Epidermal melanocyte (primary cell): ENCODE results near the gene ERC2.

ENCODE experiments used
- DNase-seq: peaks from one replicate; pipeline ENCODE4 v3.0.0; 2011; ENCODE audit warnings: low spot score; ENCODE audit not compliant: insufficient read length

ERC2 gene

DNA sequence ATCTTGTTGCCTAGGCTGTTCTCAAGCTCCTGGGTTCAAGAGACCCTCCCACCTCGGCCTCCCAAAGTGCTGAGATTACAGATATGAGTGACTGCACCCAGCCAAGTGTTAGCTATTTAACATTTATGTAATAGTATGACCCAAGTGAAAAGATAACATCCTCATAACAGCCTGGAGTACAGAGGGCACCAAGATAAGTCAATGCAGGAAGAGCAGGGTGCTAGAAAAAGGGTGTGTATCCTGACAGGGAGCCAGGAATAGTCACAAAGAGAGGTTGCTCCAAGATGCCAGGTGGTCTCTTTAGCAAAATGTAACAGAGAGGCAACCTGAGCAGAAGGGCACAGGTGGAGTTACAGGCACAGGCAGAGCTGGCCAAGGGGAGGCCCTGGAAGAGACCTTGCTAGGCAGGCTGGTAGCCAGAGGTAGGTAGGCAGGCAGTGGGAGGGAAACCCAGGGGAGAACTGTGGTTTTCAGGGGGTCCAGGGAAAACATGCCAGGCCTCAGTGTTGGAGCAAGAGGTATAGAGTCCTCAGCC is 277.4 kb downstream of the ERC2 start:
- no peak for DNase-seq

DNA sequence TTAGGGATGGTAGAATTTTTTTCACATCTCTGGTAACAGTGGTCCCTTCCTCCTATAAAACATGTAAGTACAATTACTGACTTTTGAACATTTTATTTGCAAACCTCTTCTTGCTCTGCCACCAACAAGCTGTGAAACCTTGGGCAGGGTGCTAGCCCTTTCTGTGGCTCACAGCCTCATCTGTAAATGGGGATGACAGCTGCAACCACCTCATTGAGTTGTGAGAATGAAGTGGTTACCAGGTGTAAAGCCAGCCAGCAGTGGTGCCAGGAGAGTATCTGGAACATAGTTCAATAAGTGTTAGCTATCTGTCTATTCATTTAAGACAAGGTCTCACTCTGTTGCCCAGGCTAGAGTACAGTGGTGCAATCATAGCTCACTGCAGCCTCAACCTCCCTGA is 278.1 kb downstream of the ERC2 start:
- DNase-seq, result no peak

DNA sequence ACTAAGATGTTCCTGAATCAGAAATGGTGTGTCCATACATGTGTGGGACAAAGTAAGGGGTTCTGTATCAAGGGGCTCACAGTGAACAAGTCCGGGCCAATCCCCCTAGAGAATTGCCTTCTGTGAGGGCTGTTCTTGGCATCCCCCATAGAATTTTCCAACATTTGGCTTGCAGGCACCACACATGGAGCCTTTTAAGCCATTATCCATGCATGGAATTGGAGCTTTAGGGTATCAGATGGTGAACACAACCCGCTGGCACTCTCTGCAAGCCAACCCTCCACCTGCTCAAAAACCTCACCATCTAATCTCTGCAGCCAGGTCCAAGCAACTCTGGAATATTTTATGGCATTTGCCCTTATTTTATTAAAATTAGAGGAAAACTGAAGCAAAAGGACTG is 278.7 kb downstream of the ERC2 start:
- DNase-seq, result no peak

DNA sequence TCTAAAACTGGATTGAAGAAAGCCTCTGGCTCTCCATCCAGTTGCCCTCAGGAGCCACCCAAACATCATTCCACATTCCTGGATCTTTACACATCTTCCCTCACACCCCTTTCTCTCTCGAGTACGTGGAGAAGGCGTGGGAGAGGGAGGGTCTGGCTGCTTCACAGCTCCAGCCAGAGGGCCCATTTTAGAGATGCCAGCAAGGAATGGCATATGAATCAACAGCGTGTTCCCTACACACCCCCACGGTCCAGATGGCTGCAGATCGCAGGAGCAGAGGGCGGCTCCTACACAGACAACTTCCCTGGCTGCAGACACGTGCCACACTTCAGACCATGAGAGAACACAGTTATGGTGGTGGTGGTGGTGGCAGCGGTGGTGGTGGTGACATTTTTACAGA is 280.1 kb downstream of the ERC2 start:
- no peak for DNase-seq

DNA sequence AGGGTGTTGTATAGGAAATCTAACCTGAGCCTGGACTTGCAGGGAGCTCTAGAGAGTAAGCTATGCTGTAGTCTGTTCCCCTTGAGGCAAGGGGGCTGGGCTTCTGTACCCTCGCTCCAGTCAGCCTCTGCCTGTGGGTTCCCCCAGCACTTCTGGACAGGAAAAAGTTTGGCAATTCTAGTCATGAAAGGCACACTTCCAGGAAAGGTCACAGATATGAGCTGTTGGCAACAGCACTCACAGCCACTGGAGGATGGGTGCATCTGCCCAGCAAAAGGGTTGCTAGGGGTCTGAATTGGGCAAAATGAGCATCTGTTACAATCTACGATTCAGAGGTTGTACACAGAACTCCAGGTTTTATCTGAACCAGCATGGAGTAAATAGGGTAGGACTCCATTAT is 281.2 kb downstream of the ERC2 start:
- DNase-seq, result no peak

DNA sequence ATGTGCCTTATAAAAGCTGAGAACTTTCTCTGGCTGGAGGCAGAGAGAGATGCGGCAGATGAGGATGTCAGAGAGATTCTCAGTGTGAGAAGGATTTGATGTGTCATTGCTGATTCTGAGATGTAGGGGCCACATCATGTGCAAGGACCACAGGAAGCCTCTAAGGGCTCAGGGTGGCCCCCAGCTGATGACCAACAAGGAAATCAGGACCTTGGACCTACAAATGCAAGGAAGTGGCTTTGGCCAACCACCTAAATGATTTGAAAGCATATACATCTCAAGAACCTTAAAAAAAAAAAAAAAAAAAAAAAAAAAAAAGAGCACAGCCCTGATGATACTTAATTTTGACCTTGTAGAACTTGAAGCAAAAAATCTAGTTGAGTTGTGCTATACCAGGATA is 282.4 kb downstream of the ERC2 start:
- no peak for DNase-seq

DNA sequence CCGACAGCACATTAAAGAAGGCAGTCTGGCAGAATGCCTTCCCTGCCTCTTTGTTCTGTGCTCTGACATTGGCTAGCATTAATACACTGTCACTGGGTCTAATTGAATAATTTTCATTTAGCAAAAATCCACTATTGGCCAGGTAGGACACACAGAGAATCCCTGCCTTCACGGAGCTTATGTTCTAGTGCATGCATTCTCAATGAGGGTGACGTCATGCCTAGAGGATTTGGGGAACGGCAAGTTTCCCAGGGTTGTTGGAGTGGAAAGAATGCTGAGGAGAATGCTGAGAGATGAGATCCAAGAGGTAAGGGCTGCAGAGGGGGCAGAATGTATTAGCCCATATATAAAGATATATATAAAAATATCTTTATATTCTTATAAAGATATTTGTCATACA is 284.7 kb downstream of the ERC2 start:
- no peak for DNase-seq

DNA sequence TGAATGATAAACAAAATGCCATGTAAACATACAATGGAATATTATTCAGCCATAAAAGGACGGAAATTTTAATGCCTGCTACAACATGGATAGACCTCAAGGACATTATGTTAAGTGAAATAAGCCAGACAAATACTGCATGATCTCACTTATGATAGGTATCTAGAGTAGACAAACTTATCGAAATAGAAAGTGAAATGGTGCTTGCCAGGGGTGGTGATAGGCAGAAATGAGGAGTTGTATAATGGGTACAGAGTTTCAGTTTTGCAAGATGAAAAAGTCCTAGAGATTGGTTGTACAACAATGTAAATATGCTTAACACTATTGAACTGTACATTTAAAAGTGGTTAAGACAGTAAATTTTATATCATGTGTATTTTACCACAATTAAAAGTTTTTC is 287.8 kb downstream of the ERC2 start:
- DNase-seq, result no peak

DNA sequence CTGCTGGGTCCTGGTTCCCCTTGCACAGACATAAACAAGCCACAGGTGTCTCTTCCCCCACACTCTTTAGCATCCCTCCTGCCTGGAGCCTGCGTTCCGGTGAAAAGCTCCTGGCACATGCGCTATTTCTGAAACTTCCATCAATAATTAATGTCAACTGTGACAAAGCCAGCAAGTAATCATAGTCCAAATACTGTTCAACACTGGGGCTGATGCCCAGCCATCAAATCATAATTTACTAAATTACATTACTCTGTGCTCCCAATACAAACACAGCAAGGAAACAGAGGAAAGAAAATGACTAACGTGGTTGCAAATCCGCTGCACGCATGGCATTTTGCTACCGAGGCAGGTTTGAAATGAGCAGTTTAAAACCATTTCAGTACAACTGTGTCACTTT is 294.7 kb downstream of the ERC2 start:
- DNase-seq, result no peak

DNA sequence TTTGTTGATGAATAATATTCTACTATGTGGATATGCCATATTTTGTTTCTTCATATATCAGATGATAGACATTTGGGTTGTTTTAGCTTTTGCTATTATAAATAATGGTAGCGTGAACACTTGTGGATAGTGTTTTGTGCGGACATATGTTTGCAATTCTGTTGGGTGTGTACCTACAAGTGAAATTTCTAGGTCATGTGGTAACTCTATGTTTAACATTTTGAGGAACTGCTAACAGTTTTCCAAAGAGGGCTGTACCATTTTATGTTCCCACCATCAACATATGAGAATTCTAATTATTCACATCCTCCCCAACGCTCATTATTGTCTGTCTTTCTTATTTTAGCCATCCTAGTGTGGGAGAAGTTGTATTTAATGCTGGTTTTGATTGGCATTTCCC is 303.8 kb downstream of the ERC2 start:
- DNase-seq, result no peak

DNA sequence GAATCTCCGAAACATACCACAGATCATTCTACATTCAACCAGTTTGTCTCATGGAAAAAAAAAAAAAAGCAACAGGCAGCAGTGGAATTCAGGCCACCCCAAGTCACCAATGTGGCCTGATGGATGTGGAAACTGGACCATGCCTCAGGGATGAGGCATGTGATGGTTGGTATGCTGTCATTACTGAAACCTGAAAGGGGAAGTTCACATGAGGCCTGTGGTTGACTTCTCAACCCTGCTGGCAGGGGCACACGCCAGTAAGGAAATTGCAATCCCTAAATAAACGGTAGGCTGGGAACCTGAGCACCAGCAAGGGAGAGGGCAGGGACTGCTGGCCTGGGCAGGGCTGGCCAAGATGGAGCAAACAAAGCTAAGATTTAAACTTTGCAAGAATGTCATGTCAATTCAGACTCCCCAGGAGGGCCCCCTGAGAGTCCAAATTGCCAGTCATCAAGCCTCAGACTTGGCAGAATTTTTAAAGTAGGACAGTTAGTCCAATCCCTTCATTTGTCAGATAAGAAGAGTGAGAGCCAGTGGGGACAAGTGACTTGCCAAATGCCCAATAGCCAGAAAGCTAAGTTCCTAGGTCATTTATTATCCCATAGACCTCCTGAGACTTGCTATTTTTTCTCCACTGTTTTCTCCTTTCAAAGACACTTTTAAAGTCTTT is 310.4 kb downstream of the ERC2 start:
- DNase-seq, result peak; percentile 47

DNA sequence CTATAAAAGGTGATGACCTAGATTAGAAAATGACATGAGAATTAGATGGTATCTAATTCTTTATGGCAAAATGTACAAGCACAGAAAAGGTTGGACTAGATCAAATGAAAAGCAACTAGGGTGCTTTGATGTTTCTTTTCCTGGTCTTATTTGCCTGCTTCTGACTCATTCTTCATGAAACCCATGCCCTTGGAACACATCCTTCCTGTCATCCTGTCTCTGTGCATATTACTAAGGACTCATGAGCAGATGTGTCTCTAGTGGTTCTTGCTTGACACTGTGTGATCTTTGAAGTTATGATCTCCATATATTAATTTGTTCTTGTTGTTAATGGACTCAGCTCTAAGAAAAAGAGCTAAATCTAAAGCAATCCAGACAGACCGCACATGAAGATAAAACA is 314.0 kb downstream of the ERC2 start:
- DNase-seq, result no peak

DNA sequence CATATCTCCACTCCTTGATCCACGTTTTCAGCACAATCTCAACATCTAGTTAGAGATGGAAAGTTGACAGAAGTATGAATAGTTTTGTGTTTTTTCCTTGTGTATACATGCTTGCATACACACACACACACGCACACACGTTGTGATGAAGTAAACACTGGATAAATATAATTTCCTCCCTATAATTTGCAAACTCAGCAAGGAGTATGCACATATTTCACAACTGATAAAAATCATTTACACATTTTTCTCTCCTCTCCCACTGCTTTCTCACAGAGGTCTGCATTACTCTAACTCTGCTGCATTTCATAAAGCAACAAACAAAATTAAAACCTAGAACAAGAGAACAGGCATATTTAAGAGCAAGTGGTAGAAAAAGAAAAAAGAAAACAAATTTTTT is 320.9 kb downstream of the ERC2 start:
- DNase-seq, result no peak

DNA sequence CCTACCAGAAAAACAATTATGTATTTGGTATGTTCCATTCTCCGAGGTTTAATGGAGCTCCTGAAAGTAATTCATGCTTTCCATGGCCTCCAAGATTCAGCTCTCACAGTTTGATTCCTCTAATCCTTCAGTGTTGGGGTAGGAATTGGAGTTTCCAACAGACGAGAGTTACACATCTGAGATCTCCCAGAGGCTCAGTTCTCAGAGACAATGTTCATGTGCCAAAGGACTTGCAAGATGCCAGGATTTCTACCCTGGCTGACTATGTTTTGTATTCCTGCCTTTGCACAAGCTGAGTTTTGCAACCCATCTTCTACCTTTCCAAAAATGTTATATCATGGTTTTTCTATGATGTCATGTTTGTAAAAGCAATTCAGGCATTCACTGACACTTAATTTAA is 322.9 kb downstream of the ERC2 start:
- no peak for DNase-seq

DNA sequence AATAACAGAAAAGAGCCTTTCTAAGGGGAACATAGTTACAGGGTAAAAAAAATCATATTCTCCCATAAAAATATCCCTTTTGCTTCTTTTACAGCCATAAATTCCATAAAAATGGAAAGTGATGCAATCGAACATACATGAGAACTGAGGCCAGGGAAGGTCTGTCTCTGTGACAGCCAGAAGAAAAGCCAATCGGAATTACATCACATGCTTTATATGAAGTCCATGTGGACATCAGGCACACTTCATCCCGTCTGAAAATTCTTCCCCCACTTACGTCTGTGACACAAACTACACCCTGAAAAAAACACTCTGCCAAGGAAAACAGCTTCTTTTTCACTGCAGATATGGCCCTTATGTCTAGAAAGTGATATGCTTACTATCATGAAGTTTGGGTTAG is 323.5 kb downstream of the ERC2 start:
- DNase-seq, result no peak

DNA sequence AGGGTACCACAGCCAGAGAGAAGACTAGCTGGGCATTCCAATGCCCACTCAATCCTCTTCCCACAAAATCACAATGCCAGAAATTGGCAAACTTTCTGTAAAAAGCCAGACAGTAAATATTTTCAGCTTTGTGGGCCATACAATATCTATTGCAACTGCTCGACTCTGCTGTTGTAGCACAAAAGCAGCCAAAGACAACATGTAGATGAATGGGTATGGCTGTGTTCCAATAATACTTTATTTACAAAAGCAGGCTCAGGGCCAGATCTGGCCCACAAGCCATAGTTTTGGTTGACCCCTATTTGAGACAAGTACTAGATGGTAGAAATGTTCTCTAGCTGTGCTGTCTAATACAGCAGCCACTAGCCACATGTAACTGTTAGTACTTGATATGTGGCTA is 330.9 kb downstream of the ERC2 start:
- no peak for DNase-seq

DNA sequence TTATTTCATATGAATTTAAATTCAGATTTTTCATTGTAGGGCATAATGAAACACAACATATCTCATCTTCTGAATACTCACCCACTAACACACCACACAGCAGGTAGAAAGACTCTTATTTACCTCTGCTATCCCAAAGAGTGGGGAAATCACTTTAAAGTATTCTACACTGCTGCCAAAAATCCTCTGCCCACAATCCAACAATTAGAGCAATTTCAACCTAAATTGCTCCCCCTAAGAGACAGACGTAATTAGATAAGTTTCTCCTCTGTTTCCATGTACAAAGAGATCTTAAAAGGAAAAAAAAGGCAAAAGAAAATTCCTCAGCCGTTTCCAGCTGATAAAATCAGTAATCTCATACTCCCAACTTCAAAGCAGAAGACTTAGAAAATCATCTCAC is 331.8 kb downstream of the ERC2 start:
- no peak for DNase-seq

DNA sequence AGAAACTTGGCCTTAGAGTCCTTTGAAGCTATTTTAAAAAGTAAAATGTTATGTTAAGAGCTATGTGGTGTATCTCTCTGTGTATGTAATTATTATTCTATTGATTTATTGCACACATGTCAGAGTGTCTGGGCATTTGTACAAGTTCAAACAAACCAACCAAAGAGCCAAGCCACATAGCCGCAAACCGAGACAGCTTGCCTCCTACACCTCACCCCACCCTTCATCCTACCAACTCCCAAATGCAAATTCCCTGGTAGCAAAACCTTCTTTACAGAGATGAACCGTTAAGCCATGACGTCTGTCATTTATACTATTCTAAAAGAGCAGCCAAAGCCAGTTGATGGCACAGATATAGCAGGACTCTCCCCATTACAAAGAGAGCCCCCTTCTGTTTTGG is 332.3 kb downstream of the ERC2 start:
- no peak for DNase-seq

DNA sequence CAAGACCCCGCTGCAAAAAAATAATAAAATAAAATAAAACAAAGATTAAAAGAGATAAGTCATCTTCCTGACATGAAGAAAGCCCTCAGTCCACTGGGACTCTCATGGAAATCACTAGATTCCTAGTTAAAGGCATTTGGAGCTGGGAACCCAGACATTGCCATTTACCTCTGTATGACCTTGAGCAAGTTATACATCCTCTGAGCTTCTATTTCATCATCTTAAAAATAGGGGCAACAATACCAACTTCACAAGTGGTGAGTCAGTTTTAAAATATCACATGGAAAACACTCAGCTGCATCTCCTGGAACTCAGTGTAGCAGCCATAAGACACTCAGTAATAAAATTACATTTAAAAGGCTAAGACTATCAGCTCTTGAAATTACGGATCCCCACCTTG is 334.8 kb downstream of the ERC2 start:
- DNase-seq, result no peak

DNA sequence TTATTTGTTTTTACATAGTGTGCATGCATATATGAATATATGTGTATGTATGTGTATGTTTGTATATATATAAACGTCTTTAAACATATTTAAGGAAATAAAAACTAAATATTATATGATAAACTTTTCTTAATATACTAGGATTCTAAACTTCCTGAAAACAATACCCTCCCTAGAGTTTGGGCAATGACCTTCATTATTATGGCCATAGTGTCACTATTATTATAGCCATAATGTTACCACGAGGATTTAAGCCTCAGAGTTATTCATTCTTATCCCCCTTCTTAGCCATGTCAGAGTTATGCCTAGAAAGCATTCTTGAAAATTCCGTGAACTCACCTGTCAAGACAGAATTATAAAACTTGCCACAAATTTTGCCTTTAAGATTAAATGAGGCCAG is 335.5 kb downstream of the ERC2 start:
- DNase-seq, result no peak

DNA sequence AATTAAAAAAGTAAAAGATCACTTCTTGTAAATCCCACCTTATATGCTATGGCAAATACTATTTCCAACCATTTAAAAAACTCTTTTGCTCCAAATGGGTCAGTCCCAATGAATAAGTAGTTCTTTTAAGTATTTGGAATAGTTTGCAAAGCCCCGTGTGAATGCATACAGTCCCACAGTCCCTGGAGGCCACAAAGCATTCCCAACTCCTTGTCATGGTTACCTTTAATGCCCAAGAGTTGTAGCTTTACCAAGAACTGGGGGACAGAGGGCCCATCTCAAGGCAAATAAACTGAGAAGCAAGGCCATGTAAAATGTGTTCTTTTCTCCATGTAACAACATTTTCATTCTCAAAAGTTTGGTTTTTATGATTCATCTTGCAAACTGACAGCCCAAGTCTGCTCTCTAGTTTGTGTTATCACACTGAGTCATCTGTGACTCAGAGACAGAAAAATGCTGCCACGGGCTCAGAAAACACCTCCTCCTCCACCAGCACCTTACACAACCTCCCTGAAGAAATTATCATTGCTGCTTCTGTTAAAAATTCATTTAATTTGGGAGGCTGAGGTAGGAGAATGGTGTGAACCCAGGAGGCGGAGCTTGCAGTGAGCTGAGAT is 336.2 kb downstream of the ERC2 start:
- DNase-seq, result no peak

DNA sequence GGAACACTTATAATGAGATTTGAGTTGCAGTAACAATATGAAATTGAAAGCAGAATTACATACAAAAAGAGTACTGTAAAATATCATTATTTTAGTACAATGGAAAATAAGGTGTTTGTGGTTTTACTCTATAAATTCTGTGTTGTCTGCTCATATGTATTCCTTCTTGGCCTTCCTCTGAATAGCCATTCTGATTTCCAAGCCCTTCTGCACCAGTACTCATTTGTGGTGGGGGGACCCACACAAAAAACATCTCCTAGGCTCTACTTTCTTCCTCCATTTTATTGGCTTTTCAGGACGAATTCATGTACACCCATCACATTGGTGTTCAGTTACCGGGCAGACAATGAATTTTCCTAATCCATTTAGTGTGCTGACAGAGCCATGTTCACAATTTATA is 338.2 kb downstream of the ERC2 start:
- DNase-seq, result no peak

DNA sequence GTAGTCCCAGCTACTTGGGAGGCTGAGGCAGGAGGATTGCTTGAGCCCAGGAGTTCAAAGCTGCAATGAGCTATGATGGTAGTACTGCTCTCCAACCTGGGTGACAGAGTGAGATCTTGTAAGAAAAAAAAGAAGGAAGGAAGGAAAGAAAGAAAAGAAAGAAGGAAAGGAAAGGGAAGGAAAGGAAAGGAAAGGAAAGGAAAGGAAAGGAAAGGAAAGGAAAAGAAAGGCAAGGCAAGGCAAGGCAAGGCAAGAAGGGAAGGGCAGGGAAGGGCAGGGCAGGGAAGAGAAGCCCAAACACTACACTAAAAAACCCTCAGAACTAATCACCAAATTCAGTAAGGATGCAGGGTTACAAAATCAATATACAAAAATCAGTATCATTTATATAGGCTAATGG is 341.6 kb downstream of the ERC2 start:
- no peak for DNase-seq
